PC-9 (cell line): ENCODE results near the gene ZSCAN12.
A peak's percentile ranks its signal among the peaks of the same experiment; 100 is the strongest.

ENCODE experiments used
- EZH2 ChIP-seq: fragments of 200-600 bp; sonication (generic); IDR thresholded peaks from 2 replicates; pipeline ENCODE4 v1.8.0; 2017; ENCODE audit warnings: antibody characterized with exemption, low read depth
- TF ChIP-seq, protein P1 (sequence below): fragments of 200-600 bp; sonication (generic); conservative IDR thresholded peaks from 2 replicates; pipeline ENCODE4 v1.6.1; 2017; ENCODE audit warnings: mixed run types, antibody characterized with exemption, mild to moderate bottlenecking, moderate library complexity

DNA sequence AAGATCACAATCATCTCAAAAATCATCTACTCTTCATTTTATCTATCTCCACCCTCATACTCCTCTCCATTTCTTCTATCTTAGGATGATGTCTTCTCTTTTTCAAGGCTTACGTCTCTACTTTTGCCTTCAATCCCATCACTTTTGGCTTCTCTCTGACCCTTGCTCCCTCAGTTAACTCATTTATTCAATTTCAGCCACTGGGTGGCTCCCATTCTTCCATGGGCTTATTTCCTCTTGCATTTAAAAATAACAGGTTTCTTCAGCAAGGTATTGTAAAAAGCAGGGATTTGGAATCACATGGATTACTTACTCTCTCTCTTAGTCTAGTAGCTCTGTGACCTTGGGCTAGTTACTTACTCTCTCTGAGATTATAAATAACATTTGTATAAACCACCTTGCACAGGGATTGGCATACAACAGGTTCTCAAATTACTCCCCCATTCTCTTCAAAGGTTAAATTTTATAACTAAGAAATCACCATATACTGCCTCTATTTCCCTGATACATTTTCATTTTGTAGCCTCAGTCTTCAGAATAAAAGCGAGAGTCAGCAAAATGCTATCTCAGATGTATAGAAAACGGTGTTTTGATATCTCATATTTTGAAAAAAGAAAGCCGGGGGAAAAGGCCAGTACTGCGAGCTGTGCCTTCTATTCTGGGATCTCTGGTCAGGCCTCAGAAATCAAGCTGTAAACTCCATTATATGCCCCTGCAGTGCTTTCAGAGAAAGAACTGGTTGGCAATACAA, 5.5 kb downstream of the ZSCAN12 start:
- TF ChIP-seq, protein P1, sequence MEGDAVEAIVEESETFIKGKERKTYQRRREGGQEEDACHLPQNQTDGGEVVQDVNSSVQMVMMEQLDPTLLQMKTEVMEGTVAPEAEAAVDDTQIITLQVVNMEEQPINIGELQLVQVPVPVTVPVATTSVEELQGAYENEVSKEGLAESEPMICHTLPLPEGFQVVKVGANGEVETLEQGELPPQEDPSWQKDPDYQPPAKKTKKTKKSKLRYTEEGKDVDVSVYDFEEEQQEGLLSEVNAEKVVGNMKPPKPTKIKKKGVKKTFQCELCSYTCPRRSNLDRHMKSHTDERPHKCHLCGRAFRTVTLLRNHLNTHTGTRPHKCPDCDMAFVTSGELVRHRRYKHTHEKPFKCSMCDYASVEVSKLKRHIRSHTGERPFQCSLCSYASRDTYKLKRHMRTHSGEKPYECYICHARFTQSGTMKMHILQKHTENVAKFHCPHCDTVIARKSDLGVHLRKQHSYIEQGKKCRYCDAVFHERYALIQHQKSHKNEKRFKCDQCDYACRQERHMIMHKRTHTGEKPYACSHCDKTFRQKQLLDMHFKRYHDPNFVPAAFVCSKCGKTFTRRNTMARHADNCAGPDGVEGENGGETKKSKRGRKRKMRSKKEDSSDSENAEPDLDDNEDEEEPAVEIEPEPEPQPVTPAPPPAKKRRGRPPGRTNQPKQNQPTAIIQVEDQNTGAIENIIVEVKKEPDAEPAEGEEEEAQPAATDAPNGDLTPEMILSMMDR: peak; percentile 51; the same call in 1 of the 2 replicates
- no peak for TF ChIP-seq EZH2
